Measurements from ENCODE around the gene KLHL17.

KLHL17 gene

DNA sequence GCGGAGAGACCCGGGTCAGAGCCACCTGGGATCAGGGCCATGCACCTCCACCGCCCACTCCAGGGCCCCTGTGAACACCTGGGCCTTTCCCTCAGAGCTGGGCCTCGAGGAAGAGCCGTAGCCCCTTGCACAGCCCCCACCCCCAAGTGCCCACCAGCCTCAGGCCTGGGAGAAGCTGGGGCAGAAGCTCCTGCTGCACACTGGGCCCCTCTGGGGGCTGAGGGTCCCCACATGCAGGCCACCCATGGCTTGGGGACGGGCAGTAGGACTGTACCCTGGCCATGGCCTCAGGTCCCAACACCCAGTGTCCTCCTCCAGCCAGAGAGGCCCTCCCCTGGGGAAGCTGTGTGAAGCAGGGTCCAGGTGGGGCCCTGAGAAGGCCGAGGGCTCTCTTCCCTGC lies 7.8 kb upstream of the KLHL17 start:
- no peak for DNase-seq

DNA sequence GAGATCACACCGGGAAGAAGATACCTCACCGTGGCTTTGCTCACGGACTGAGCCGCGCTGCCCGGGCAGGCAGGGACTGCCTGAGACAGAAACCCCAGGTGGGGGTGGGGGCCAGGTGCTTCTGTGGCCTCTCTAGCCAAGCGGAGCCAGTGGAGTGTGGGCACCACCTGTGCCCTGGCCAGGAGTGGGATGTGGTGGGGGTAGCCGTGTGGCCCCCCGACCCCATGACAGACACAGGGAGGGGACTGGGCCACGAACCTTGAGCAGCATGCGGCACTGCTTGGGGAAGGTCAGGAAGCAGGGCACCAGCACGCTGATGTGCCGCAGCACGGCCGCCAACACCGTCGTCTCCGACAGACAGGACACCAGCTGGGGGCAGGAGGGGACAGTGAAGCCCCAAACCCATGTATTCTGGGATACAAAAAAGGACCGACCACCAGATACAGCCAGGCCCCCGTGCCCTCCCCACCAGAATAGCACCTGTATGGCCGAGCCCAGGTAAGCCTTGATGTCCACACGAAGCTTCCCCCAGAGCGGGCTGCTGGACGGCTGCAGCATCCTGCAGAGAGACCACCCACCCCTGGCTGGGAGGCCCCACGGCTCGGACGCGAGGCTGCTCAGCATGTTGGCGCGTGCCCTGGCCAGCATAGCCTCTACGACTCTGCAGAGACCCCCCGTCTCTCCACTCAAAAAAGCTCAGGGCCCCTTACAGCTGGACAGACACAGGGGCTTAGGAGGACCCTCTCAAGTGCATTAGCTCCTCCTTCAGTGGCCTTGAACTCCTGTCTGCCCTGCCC lies 6.7 kb upstream of the KLHL17 start:
- DNase-seq, result no peak

DNA sequence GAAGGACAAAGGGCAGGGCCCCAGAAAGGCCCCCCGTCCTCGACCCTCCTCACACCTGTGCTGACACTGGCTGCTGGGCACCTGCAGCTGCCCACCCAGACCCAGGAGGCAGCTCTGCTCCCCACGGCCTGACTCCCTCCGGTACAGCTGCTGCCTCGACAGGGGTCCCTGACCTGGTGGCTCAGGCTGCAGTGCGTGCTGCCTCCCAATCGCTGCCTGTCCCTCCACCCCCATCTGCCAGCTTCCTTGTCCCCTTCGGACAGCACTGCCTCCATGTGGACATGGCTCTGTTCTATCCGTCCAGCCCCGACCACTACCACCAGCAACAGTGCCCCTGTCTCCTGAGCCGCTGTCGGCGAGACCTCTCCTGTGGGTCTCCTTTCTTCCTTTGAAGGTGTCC lies 5.5 kb upstream of the KLHL17 start:
- no peak for DNase-seq

DNA sequence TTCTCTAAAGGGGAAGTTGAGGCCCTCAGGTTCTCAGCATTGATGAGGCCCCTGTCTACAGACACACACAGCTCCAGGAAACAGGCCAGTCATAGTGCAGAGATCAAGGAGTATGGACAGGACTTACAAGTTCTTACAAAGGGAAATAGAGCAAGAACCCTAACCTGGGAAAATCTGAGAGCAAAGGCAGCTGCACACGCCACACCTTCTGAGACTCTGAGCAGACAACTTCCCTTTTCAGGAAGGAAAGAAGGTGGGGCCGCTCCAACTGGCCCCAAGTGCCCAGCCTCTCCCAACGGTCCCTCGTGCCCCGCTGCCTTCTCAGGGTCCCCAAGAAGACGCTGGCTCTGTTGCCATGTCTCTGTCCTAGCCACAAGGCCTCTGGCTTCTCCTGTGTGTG lies 4.9 kb upstream of the KLHL17 start:
- no peak for DNase-seq

DNA sequence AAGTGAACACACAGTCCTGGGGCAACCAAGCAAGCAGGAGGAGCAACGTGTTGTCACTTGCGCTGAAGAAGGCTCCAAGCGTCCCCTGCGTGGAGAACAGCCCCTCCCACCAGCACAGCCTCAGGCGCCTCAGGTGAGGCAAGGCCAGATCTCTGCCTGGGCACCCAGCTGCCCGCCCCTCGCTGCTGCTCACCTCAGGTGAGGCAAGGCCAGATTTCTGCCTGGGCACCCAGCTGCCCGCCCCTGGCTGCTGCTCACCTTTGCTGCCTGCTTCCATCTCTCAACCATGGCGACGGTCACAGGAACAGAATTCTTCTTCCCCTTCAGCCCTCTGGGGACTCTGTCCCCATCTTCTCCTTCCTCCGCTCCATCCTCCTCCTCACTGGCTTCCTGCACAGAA lies 3.7 kb upstream of the KLHL17 start:
- no peak for DNase-seq

DNA sequence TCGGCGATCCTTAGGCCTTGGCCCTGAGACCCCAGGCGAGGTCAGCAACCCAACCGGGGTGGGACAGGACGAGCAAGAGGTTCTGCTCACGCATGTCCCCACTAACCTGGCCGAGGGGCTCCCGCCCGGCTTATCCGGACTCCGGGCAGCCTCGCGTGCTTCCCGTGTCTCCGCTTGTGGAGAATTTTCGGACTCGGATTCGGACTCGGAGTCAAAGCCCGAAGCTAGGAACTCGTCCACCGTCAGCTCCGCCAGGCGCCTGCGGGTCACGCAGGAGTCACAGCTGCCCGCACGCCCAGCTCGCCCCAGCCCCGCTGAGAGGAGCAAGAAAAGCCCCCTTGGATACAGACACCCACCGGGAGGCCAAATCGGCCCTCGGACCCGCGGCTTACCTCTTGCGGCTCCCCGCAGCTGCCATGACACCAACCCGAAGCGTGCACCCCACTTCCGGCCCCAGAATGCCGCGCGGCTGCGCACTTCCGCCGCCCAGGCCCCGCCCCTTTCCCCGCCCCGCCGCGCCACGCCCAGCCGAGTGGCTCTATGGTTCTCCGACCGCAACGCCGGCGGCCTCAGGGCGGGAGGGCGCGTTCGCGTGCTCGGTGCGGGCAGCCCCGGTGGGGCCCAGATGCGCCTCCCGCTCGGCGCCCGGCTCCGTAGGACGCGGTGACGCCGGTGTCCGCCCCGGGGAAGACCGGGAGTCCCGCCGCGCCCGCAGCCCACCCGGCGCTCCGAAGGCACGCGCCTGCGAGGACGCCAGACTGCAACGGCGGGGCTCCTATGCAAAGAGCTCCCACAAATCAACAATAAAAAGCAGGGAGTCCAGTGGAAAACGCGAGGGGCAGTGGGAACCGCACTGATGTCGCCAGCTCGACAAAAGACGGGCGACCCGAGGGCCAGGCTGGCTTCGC lies 1.3 kb upstream of the KLHL17 start, which contains the start of gene NOC2L:
NOC2L (minus strand) TSS at position 434 of the 908 bp plus-strand sequence; CDS start at position 418, 16 bp downstream.
- peak; percentile 94 to 97 for DNase-seq

DNA sequence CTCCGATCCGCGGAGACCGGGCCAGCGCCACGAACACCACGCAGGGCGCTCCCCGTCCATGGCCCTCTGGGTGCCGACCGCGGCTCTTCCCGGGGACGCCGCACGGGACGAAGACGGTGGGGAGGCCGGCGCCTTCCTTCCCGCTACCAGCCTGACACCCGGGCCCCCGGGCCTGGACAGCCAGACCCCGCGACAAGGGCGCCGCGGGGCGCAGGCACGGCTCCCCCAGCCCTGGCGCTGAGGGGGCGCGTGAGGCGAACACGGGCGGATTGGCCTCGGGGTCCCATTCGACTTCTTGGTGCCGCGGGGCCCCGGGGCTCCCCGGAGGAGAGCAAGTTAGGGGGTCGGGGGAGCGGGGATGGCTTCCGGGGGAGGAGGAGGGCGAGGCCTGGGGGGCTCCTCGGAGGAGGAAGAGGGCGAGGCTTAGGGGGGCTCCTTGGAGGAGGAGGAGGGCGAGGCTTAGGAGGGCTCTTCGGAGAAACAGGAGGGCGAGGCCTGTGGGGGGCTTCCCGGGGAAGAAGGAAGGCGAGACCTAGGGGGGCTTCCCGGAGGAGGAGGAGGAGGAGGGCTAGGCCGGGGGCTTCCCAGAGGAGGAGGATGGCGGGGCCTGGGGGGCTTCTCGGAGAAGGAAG lies 537 bp upstream of the KLHL17 start:
- no peak for DNase-seq

DNA sequence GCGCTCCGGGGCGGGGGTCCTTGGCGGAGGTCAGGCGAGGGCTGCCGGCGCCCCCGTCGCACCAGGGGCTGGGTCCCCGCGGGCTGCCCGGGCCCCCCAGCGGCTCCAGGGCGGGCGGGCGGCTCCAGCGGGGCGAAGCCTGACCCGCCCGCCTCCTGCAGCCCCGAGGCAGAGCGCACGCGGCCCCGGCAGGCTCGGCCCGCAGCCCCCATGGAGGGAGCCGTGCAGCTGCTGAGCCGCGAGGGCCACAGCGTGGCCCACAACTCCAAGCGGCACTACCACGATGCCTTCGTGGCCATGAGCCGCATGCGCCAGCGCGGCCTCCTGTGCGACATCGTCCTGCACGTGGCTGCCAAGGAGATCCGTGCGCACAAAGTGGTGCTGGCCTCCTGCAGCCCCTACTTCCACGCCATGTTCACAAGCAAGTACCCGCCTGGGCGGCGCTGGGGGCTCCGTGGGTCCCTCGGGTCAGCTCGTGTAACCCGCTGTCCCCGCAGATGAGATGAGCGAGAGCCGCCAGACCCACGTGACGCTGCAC lies 817 bp downstream of the KLHL17 start:
- DNase-seq, result no peak

DNA sequence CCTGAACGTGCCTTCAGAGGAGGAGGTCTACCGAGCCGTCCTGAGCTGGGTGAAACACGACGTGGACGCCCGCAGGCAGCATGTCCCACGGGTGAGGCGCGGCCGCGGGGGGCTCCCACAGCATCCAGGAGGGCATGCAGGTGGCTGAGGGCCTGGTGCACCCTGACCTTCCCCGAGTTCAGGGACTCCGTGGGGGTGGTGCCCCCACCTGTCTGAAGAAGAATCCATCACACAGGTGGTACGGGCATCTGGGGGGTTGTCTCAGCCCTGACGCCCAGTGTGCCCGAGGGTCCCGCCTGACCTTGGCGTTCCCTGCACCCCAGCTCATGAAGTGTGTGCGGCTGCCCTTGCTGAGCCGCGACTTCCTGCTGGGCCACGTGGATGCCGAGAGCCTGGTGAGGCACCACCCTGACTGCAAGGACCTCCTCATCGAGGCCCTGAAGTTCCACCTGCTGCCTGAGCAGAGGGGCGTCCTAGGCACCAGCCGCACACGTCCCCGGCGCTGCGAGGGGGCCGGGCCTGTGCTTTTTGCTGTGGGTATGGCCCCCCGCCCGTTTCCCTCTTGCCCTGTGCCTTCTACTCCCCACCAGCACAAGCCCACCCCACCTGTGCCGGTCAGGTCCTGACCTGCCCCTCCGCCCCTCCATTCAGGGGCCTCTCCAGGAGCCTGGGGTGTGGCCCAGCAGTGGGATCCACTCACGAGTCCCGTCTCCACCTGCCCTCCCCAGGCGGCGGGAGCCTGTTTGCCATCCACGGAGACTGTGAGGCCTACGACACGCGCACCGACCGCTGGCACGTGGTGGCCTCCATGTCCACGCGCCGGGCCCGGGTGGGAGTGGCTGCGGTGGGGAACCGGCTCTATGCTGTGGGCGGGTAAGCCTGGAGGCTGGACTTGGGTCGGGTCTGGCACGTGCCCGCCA lies 2.3 kb downstream of the KLHL17 start:
- no peak for DNase-seq

DNA sequence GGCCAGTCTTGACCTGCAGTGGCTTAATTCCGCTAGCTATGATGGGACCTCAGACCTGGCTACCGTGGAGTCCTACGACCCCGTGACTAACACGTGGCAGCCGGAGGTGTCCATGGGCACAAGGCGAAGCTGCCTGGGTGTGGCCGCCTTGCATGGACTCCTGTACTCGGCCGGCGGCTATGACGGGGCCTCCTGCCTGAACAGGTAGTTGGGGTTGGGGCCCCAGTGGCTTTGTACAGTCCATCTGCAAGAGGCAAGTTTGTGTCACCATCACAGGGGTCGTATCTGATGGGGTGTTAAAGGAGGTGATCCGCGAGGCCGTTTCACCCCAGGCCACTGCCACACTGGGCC lies 2.9 kb downstream of the KLHL17 start:
- DNase-seq, result no peak

DNA sequence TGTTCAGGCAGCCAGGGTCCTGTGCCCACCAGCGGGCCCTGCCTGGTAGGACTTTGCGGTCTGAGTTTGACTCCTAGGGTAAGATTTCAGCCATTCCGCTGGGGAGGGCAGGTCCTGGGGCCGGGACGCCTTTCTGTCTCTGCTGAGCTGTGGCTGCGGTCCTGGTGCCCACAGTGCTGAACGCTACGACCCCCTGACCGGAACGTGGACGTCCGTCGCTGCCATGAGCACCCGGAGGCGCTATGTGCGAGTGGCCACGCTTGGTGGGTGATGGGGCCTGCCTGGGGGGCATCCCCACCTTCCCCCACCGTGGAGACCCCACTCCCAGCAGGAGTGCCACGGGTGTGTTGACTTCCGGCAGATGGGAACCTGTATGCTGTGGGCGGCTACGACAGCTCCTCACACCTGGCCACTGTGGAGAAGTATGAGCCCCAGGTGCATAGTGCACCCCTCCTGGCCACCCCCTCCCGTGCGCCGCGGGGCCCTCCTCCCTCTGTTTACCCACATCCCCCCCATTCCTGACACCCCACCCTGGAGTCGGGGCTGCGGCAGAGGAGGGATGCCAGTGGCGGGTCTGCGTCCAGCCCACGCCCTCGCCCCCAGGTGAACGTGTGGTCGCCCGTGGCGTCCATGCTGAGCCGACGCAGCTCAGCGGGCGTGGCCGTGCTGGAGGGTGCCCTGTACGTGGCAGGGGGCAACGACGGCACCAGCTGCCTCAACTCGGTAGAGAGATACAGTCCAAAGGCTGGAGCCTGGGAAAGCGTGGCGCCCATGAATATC lies 3.6 kb downstream of the KLHL17 start:
- no peak for DNase-seq

DNA sequence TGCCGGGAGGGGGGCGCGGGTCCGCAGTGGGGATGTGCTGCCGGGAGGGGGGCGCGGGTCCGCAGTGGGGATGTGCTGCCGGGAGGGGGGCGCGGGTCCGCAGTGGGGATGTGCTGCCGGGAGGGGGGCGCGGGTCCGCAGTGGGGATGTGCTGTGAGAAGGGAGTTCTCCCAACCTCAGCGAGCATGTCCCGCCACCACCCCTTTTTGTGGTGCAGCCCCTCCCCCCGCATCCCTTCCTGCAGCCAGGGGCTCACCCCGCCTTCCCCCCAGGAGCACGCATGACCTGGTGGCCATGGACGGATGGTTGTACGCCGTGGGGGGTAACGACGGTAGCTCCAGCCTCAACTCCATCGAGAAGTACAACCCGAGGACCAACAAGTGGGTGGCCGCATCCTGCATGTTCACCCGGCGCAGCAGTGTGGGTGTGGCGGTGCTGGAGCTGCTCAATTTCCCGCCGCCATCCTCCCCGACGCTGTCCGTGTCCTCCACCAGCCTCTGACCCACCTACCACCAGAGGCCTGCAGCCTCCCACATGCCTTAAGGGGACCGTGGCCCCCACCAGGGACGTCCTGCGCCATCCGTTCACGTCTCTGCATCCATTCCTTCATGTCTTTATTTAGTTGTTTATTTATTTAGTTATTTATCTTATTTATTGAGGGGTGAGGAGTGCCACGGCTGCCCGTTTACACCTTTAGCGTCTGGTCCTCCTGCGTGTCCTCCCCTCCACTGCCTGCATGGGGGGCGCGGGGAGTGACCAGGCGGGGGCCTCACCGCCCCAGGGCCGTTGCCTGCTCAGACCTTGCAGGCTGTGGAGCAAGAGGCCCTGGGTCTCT lies 4.5 kb downstream of the KLHL17 start:
- DNase-seq, result no peak

DNA sequence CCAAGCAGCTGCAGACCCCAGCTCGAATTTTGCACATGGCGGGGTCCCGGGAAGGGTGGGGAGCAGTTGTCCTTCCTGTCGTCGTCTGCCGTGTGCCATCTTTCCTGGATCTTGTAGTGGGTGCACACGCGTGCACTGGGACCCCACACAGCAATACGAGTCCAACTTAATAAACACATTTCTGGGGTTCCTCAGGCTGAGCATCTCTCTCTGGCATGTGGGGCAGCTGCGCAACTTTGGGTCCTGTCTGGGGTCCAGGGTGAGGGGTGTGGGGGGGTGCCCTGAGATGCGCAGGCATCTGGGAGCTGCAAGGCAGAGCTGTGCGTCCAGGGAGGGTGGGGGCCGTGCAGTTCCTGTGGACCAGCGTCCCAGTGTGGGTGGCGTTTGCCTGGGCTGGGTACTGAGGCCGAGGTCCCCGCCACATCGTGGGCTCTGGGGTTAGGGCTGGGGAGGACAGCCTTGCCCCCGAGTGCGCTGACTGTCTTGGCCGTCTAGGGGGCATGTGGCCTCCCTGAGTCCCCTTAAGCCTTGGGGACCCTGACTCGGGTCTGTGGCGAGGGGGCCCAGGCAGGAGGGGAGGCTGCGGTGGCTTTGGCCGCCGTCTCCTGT lies 5.2 kb downstream of the KLHL17 start:
- DNase-seq, result no peak

DNA sequence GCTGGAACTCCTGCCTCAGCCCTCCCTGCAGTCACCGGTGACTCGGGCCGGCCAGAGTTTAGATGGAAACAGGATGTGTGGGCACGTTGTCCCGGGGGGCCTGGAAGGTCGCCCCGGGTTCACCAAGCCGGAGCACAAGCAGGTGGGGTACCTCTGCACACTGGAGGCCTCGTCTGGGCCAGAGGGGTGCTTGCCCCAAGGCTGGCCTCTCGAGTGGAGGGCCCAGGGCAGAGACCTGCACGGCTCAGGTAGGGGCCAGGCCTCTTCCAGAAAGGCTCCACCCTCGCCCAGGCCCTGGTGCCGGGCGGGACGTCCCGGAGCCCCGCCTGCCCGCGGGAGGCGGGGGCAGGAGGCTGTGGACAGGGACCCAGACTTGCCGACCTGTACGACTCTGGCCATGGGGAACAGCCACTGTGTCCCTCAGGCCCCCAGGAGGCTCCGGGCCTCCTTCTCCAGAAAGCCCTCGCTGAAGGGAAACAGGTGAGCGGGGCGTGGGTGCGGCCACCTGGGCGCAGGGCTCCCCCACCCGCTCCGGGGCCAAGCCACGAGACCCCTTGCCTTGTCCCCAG lies 5.8 kb downstream of the KLHL17 start, which contains the start of gene PLEKHN1:
PLEKHN1 (plus strand) TSS at position 348 of the 569 bp plus-strand sequence; CDS start at position 398, 50 bp downstream.
- no peak for DNase-seq

DNA sequence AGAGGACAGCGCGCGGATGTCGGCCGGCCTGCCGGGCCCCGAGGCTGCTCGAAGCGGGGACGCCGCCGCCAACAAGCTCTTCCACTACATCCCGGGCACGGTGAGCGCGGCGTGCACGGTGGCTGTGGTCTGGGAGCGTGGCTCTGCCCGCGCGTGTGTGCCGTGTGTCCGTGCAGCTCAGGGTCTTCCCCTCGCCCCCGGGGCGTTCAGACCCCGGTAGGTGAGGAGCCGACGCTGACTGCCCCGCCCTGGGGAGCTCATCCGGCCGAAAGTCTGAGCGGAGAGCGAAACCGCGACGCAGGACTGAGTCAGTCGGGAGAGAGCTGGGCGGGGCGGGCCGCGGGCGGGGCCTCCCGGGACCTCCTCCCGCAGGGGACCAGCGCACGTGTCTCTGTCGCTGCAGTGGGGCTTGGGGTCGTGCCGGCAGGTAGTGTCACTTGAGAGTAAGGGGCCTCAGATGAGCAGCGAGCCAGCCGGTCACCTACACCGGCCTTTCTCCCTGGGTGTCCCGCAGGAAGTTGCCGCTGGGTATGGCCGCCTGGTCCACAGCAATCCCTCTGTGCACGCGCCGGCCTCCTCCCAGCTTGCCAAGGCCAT lies 6.4 kb downstream of the KLHL17 start:
- peak; percentile 77 to 81 for DNase-seq

DNA sequence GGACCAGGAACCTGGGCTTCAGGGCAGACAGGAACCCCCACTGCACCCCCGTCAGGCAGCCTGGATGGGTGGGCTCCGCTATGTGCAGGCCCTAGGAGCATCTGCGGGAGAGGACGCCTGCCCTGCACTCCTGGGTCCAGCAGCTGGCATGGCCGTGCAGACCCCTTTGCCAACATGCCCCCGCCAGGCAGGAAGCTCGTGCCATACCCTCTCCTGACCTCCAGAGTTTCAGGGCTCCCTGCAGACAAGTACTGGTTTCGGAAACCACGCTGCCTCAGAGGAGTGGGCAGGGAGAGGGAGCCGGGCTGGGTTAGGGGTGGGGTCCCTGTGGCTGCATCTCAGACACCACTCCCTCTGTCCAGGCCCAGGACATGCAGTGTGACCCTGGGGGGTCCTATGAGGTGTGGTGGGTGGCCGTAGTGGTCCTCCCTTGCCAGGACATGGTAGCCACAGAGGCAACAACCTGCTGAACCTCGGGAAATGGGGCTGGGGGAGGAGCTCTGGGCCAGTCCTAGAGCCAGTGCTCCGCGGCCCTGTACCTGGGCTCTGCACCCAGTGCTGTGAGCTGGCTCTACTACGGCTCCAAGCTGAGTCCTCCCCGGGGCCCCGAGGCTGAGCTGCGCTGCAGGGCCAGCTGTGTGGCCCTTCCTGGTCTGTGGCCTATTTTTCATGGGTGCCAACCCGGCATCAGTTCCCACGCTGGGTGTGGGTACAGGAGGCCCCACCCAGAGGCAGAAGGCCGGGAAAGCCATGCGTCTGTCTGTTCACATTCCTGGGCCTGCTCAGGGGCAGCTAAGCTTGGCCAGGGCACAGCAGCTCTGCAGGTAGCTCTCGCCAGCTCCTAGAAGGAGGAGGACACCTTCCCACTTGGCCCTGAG lies 7.3 kb downstream of the KLHL17 start:
- no peak for DNase-seq

DNA sequence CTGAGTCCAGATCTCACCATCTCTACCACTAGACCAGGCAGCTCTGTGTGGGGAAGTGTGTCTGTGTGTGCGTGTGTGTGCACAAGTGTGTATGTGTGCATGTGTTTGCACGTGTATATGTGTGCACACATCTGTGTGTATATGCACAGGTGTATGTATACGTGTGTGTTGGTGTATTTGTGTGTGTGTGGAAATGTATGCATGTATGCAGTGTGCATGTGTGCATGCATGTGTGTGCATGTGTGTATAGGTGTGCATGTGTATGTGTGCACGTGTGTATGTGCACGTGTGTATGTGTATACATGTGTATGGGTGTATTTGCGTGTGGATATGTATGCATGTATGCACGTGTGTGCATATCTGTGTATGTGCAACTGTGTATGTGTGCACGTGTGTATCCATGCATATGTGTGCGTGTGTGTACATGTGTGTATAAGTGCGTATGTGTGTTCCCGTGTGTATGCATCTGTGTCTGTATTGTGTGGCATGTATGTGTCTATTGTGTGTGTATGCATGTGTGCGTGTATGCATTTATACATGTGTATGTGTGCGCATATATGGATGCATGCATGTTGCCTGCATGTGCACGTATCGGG lies 9.0 kb downstream of the KLHL17 start:
- no peak for DNase-seq

Data from activated CD4-positive, alpha-beta T cell treated with anti-CD3 and anti-CD28 coated beads, Interleukin-2, amount 50 U/mL, for 4 hours (primary cell).